GM12878 (cell line): ENCODE data around the gene ZNF532. TPM values are rescaled to one million over a fixed set of nuclear protein-coding genes. Genes with fewer than 3 reads are reported as not detected.

Experiments used
- ATAC-seq: fragments of 200-7000 bp; cut with Tn5 transposase; 3 replicates; pipeline ENCODE4 v1.9.1; 2020; ENCODE audit warnings: mild to moderate bottlenecking, moderate library complexity
- BruUV-seq: library from RNA; stranded (reverse); fragments of 400-500 nt; replicated peaks from 2 replicates; lab custom pipeline; 2021; lab: Mats Ljungman, UMichigan
- CTCF ChIA-PET: fragments of 300-600 bp; sonication (Branson Sonifier 250); formaldehyde crosslinking; extraction: SDS; loops from one replicate; lab custom pipeline; 2021; ENCODE audit warnings: inconsistent platforms; lab: Yijun Ruan, JAX
- POLR2A ChIA-PET: fragments of 350-600 bp; formaldehyde crosslinking; extraction: SDS; loops from one replicate; lab custom pipeline; 2021; ENCODE audit warnings: inconsistent platforms; lab: Charles Lee
- RAD21 ChIA-PET: fragments of 300-600 bp; sonication (Branson Sonifier 250); formaldehyde crosslinking; loops from one replicate; lab custom pipeline; 2023; ENCODE audit warnings: antibody characterized with exemption; ENCODE audit not compliant: unreplicated experiment; lab: Charles Lee
- SMC1A ChIA-PET: fragments of 300-600 bp; sonication (Branson Sonifier 250); formaldehyde crosslinking; loops from one replicate; lab custom pipeline; 2023; ENCODE audit not compliant: unreplicated experiment, uncharacterized antibody; lab: Charles Lee
- DNase-seq: peaks from one replicate; pipeline ENCODE4 v3.0.0-alpha.2; 2011; ENCODE audit warnings: low read depth, low spot score
- FAIRE-seq: peaks from 3 replicates; lab custom pipeline; 2011; peaks lifted over from hg19 to GRCh38; lab: Jason Lieb, UNC
- H2AFZ ChIP-seq: 2 replicates; pipeline ENCODE4 v1.6.0; 2011; ENCODE audit warnings: low read depth, low read length, control low read depth; ENCODE audit not compliant: control insufficient read depth
- H3K27ac ChIP-seq: 2 replicates; pipeline ENCODE4 v1.5.1; 2011; ENCODE audit warnings: control low read depth; ENCODE audit not compliant: control insufficient read depth, insufficient read depth
- H3K27me3 ChIP-seq, 2 experiments: replicated peaks in 1 of 2; 2 replicates each; pipeline versions ENCODE4 v1.6.0 to v1.6.1; 2011; ENCODE audit warnings: low read length in 1 of 2; ENCODE audit not compliant: control insufficient read depth in 2 of 2, insufficient read depth in 2 of 2
- H3K36me3 ChIP-seq, 2 experiments: 2 replicates each; pipeline ENCODE4 v1.5.1; 2011; ENCODE audit warnings: low read length in 1 of 2; ENCODE audit not compliant: control insufficient read depth in 2 of 2, insufficient read depth in 2 of 2
- H3K4me1 ChIP-seq: 2 replicates; pipeline ENCODE4 v1.6.1; 2011; ENCODE audit warnings: mild to moderate bottlenecking, low read length, moderate library complexity, mixed read lengths; ENCODE audit not compliant: control insufficient read depth, insufficient read depth
- H3K4me2 ChIP-seq: 2 replicates; pipeline ENCODE4 v1.6.0; 2011; ENCODE audit warnings: control low read depth; ENCODE audit not compliant: control insufficient read depth, insufficient read depth
- H3K4me3 ChIP-seq: fragments of 200-600 bp; sonication (generic); 2 replicates; pipeline ENCODE4 v1.5.1; 2016
- H3K79me2 ChIP-seq: 2 replicates; pipeline ENCODE4 v1.6.0; 2011; ENCODE audit warnings: low read length; ENCODE audit not compliant: control insufficient read depth, insufficient read depth
- H3K9ac ChIP-seq: 2 replicates; pipeline ENCODE4 v1.8.0; 2011; ENCODE audit warnings: low read length, control low read depth, mixed read lengths; ENCODE audit not compliant: control insufficient read depth, insufficient read depth
- H3K9me3 ChIP-seq: replicated peaks from 3 replicates; pipeline ENCODE4 v1.5.1; 2011; ENCODE audit warnings: mild to moderate bottlenecking, low read length; ENCODE audit not compliant: control insufficient read depth, insufficient read depth
- H4K20me1 ChIP-seq: 2 replicates; pipeline ENCODE4 v1.6.0; 2011; ENCODE audit not compliant: control insufficient read depth, insufficient read depth
- ATF7 ChIP-seq: fragments of 450-650 bp; IDR thresholded peaks from 2 replicates; pipeline ENCODE4 v1.6.1; 2016; ENCODE audit warnings: low read depth, mild to moderate bottlenecking
- BMI1 ChIP-seq: fragments of 450-650 bp; IDR thresholded peaks from 2 replicates; pipeline ENCODE4 v1.6.1; 2016; ENCODE audit warnings: mild to moderate bottlenecking, moderate library complexity, borderline replicate concordance
- CEBPB ChIP-seq, 2 experiments: fragments of 150-350 bp in 1 of 2; IDR thresholded peaks; 2 replicates each; pipeline ENCODE4 v1.6.1; 2012 to 2014; ENCODE audit warnings: low read depth in 2 of 2, low read length in 2 of 2, borderline replicate concordance in 1 of 2, inconsistent platforms in 1 of 2
- IRF4 ChIP-seq: IDR thresholded peaks from 2 replicates; pipeline ENCODE4 v1.6.1; 2011; ENCODE audit warnings: low read depth, low read length
- JUNB ChIP-seq: IDR thresholded peaks from 2 replicates; pipeline ENCODE4 v1.6.1; 2016; ENCODE audit warnings: antibody characterized with exemption, mild to moderate bottlenecking
- MEF2A ChIP-seq: IDR thresholded peaks from 2 replicates; pipeline ENCODE4 v1.6.1; 2011; ENCODE audit warnings: low read depth, mild to moderate bottlenecking, low read length, moderate library complexity; ENCODE audit not compliant: insufficient read depth
- NFXL1 ChIP-seq: fragments of 450-650 bp; IDR thresholded peaks from 2 replicates; pipeline ENCODE4 v1.6.1; 2017; ENCODE audit warnings: antibody characterized with exemption, mild to moderate bottlenecking, borderline replicate concordance
- NR2C2 ChIP-seq: IDR thresholded peaks from 2 replicates; pipeline ENCODE4 v1.6.1; 2011; ENCODE audit warnings: borderline replicate concordance, low read depth; ENCODE audit not compliant: control insufficient read depth, insufficient read length
- POLR2A ChIP-seq: IDR thresholded peaks from 2 replicates; pipeline ENCODE4 v1.6.1; 2011; ENCODE audit warnings: low read depth, mild to moderate bottlenecking, low read length
- RELA ChIP-seq: fragments of 450-650 bp; IDR thresholded peaks from 2 replicates; pipeline ENCODE4 v1.8.0; 2014; ENCODE audit warnings: borderline replicate concordance; ENCODE audit not compliant: partially characterized antibody
- SIX5 ChIP-seq: IDR thresholded peaks from 2 replicates; pipeline ENCODE4 v1.6.1; 2011; ENCODE audit warnings: mild to moderate bottlenecking, low read depth, low read length, moderate library complexity; ENCODE audit not compliant: severe bottlenecking
- SMC3 ChIP-seq: IDR thresholded peaks from 2 replicates; pipeline ENCODE4 v1.6.1; 2011; ENCODE audit warnings: low read length, improper control_type of control experiment, borderline replicate concordance
- SUPT20H ChIP-seq: IDR thresholded peaks from 2 replicates; pipeline ENCODE4 v1.6.1; 2011; ENCODE audit warnings: low read depth, mild to moderate bottlenecking, low read length, moderate library complexity, borderline replicate concordance; ENCODE audit not compliant: control insufficient read depth
- WGBS: methylation state at CpG from one replicate; pipeline ENCODE4 v1.1.6; 2016; ENCODE audit warnings: low lambda C conversion rate; ENCODE audit not compliant: insufficient replicate concordance, insufficient coverage; ENCODE audit errors: missing lambda C conversion rate; 5-methylcytosine and 5-hydroxymethylcytosine counted together
- in situ Hi-C: fragments of 300-500 bp; cut with MboI; formaldehyde crosslinking; loops from 9 replicates; pipeline ENCODE4 v1.14.3; 2018; ENCODE audit warnings: mixed read lengths
- intact Hi-C: fragments of 100-400 bp; cut with micrococcal nuclease; formaldehyde crosslinking; loops from one replicate; pipeline ENCODE4 v1.14.2; 2022; ENCODE audit not compliant: unreplicated experiment
- polyA plus RNA-seq, 11 experiments: library from polyadenylated mRNA; depleted of rRNA in 4 of 11; unstranded in 6 of 11; stranded (reverse) in 5 of 11; fragments of >200 nt; fragmentation: Nextera tagmentation in 4 of 11; fragmentation: Illumina TruSeq in 1 of 11; extraction: Ambion mirVana in 4 of 11; extraction: Trizol in 1 of 11; gene quantifications; 1 replicate in 1 of 11; 2 replicates in 10 of 11; pipeline versions ENCODE4 v1.2.1 to v1.2.3, GENCODE V29; 2011 to 2016; ENCODE audit warnings: inconsistent platforms in 2 of 11, missing spikeins in 2 of 11, low read depth in 1 of 11
- total RNA-seq, 4 experiments: library from RNA; depleted of rRNA in 3 of 4; stranded (reverse); fragments of >200 nt in 3 of 4; fragmentation: Illumina TruSeq in 1 of 4; extraction: Trizol in 1 of 4; gene quantifications; 2 replicates each; pipeline versions ENCODE4 v1.2.1 to v1.2.3, GENCODE V29; 2013 to 2021
- TF ChIP-seq, protein P1 (sequence below): fragments of 450-650 bp; IDR thresholded peaks from 2 replicates; pipeline ENCODE4 v1.6.1; 2018; ENCODE audit warnings: mild to moderate bottlenecking, low read depth, moderate library complexity; ENCODE audit not compliant: partially characterized antibody
- TF ChIP-seq, protein P2 (sequence below): IDR thresholded peaks from 2 replicates; pipeline ENCODE4 v1.6.1; 2012; ENCODE audit warnings: low read depth, low read length, improper control_type of control experiment

ZNF532 gene
- total and polyA plus RNA-seq, 10 of the 15 experiments (the other 5 are each of a cell fraction or from before 2014, with no cell fraction given) = 0.44 to 3.4 (median 1.4) TPM

- POLR2A ChIA-PET = no interaction called here
- WGBS = 42% methylated on average over 2 of the region's 2 CpGs
Measured at GRCh38 chr18:58881477-58881876, 16.8 kb downstream of the ZNF532 start.

DNA sequence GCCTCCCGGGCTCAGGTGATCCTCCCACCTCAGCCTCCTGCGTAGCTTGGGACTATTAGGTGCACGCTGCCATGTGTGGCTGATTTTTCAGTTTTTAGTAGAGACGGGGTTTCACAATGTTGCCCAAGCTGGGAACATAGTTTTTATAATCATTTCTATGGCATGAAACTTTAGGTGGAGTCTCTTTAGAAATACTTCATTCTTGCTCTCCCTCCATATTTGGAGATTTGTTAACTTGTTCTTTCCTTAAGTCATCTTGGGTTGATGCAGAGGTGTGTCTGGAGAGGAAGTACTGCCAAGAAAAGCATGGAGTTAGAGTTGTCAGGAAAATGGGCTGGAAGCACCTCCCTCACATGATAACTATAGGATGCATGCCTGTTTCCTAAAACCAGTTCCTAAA, 17.4 kb downstream of the ZNF532 start:
- no peak for ATAC-seq
- Histone ChIP-seq H3K79me2 (no peaks in the 10 kb centered on the region), H3K4me1 (no peaks in the 10 kb centered on the region; the same call in 1 of the 2 replicates), H3K4me3 (no peak overlapping the region), H3K27me3 (no peaks in the 10 kb centered on the region), H3K4me2 (no peak overlapping the region), H3K36me3 (no peaks in the 10 kb centered on the region), H3K9ac (no peak overlapping the region), H3K9me3 (no peaks in the 10 kb centered on the region), H2AFZ (no peak overlapping the region), H3K27ac (no peak overlapping the region), H4K20me1 (no peaks in the 10 kb centered on the region)
- WGBS = 38% methylated on average over 4 of the region's 4 CpGs
- intact Hi-C loops = loop anchor here (10.0 kb wide), 1 partner anchor 97 kb away; no protein-coding TSS in a partner anchor
- RAD21 ChIA-PET = interaction anchor here (1.6 kb wide), 1 partner anchor 99 kb away, joined by 4 read pairs; no protein-coding TSS in a partner anchor
- SMC1A ChIA-PET = interaction anchor here (1.5 to 2.0 kb wide), 2 partner anchors 15 to 175 kb away, joined by 5 read pairs; no protein-coding TSS in a partner anchor
- in situ Hi-C loops = no loop called here
- no peak for DNase-seq
- FAIRE-seq = no peak
- POLR2A ChIA-PET = interaction anchor here (0.6 kb wide), 1 partner anchor 820 kb away, joined by 3 read pairs; no protein-coding TSS in a partner anchor
- CTCF ChIA-PET = interaction anchor here (1.1 to 1.2 kb wide), 2 partner anchors 8 to 188 kb away, joined by 3 read pairs; no protein-coding TSS in a partner anchor
- BruUV-seq = no TSS peak
- TF ChIP-seq CEBPB (IDR thresholded peaks at IDR 0.05; ENCODE audit: borderline replicate concordance in 1 of 2, low read depth in 2 of 2, low read length in 2 of 2) (no peak), RELA (no peak), ATF7 (no peak), IRF4 (no peak), BMI1 (no peak), NR2C2 (no peak)
- TF ChIP-seq, protein P1, sequence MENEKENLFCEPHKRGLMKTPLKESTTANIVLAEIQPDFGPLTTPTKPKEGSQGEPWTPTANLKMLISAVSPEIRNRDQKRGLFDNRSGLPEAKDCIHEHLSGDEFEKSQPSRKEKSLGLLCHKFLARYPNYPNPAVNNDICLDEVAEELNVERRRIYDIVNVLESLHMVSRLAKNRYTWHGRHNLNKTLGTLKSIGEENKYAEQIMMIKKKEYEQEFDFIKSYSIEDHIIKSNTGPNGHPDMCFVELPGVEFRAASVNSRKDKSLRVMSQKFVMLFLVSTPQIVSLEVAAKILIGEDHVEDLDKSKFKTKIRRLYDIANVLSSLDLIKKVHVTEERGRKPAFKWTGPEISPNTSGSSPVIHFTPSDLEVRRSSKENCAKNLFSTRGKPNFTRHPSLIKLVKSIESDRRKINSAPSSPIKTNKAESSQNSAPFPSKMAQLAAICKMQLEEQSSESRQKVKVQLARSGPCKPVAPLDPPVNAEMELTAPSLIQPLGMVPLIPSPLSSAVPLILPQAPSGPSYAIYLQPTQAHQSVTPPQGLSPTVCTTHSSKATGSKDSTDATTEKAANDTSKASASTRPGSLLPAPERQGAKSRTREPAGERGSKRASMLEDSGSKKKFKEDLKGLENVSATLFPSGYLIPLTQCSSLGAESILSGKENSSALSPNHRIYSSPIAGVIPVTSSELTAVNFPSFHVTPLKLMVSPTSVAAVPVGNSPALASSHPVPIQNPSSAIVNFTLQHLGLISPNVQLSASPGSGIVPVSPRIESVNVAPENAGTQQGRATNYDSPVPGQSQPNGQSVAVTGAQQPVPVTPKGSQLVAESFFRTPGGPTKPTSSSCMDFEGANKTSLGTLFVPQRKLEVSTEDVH = no peak

More at GRCh38 chr18:58881477-58881876, 16.8 kb downstream of the ZNF532 start:
- H3K4me1 ChIP-seq = no peaks in the 10 kb centered on the region
- DNase-seq = no peak
- RAD21 ChIA-PET = interaction anchor here (1.6 kb wide), 1 partner anchor 98 kb away, joined by 4 read pairs; no protein-coding TSS in a partner anchor
- no peaks in the 10 kb centered on the region for H3K27me3 ChIP-seq
- SMC1A ChIA-PET = interaction anchor here (0.6 to 2.0 kb wide), 3 partner anchors 14 to 176 kb away, joined by 3 to 5 read pairs (median 5); no protein-coding TSS in a partner anchor
- intact Hi-C loops (loop anchor here (10.0 kb wide), 1 partner anchor 97 kb away; no protein-coding TSS in a partner anchor), in situ Hi-C loops (no loop called here)
- H3K9ac ChIP-seq = no peak overlapping the region
- no peaks in the 10 kb centered on the region for H4K20me1 ChIP-seq
- H2AFZ ChIP-seq = no peak overlapping the region
- no peaks in the 10 kb centered on the region for H3K9me3 ChIP-seq
- H3K36me3 ChIP-seq = no peaks in the 10 kb centered on the region
- H3K4me2 ChIP-seq = no peak overlapping the region
- ATAC-seq = no peak
- TF ChIP-seq SMC3 (no peak), MEF2A (no peak), SIX5 (no peak), JUNB (no peak), POLR2A (no peak), NFXL1 (no peak), SUPT20H (no peak)
- TF ChIP-seq, protein P2, sequence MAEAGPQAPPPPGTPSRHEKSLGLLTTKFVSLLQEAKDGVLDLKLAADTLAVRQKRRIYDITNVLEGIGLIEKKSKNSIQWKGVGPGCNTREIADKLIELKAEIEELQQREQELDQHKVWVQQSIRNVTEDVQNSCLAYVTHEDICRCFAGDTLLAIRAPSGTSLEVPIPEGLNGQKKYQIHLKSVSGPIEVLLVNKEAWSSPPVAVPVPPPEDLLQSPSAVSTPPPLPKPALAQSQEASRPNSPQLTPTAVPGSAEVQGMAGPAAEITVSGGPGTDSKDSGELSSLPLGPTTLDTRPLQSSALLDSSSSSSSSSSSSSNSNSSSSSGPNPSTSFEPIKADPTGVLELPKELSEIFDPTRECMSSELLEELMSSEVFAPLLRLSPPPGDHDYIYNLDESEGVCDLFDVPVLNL = no peak
- no peak overlapping the region for H3K27ac ChIP-seq
- no peaks in the 10 kb centered on the region for H3K79me2 ChIP-seq
- FAIRE-seq = no peak
- no TSS peak for BruUV-seq
- CTCF ChIA-PET = no interaction called here
- H3K4me3 ChIP-seq = no peak overlapping the region
